HG02852 (cell line): ENCODE measurements around the gene RNF8.
"Not testable (repeated sequence)": the region's sequence is repeated elsewhere in the genome, so short reads cannot be mapped to it uniquely, and the experiment has no call there.

Source experiments
- ATAC-seq: cut with Tn5 transposase; IDR thresholded peaks from one replicate; pipeline ENCODE4 v1.9.1; 2021; ENCODE audit warnings: mild to moderate bottlenecking, moderate library complexity; ENCODE audit not compliant: unreplicated experiment

Gene RNF8

DNA sequence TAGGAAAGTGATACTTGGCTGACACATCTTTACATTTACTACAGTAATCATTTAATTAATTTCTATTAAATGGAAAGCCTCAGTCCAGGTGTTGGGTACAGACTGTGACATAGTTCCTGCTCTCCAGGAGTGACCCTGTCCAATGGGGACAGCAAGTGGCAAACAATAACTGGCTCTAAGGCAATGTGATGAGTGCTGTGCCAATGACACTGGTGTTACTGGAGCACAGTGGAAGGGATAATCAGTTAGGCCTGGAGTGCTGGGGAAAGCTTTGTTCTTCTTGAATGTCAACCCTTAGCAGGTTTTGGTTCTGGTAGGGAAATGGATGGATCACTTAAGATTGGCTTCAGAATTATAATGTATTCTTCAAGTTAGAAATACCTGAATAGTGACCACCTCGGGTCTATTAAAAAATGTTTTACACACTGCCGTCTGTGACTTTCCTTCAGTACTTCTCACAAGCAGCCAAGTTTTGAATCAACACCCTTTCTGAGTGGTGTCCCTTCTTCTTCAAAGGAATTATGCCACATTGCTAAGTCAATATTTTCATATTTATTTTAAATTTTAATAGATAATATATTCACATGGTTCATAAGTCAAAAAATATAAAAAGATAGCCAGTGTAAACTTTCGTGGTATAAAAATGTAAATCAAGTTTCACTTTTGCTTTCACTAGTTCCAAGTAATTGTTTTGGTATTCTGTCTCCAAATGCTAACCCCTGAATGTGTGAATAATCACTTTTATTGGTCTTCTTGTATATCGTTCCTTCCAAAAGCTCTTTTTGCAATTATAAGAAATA, 88.8 kb downstream of the RNF8 start:
- ATAC-seq = no peak

DNA sequence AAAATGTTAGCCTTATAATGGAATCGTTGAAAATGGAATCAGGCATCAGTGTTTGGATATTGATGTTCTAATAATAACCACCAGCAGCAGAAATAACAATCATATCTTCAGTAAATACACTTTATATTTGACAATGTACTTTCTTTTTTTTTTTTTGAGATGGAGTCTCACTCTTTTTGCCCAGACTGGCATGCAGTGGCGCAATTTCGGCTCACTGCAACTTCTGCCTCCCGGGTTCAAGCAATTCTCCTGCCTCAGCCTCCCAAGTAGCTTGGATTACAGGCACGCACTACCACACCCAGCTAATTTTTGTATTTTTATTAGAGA, 89.4 kb downstream of the RNF8 start:
- not testable (repeated sequence) for ATAC-seq
